GM12875 (cell line): ENCODE measurements around the gene NRM.

ENCODE experiments used
- H3K4me3 ChIP-seq: one replicate; pipeline ENCODE4 v1.5.1; 2011; ENCODE audit warnings: low read depth, low read length, control low read depth
- TF ChIP-seq, protein P1 (sequence below): IDR thresholded peaks from 2 replicates; pipeline ENCODE4 v1.5.1; 2011; ENCODE audit warnings: low read depth, mild to moderate bottlenecking, control low read depth, inconsistent platforms, low read length, moderate library complexity, borderline replicate concordance; ENCODE audit not compliant: insufficient read depth

NRM gene, protein sequence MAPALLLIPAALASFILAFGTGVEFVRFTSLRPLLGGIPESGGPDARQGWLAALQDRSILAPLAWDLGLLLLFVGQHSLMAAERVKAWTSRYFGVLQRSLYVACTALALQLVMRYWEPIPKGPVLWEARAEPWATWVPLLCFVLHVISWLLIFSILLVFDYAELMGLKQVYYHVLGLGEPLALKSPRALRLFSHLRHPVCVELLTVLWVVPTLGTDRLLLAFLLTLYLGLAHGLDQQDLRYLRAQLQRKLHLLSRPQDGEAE

DNA sequence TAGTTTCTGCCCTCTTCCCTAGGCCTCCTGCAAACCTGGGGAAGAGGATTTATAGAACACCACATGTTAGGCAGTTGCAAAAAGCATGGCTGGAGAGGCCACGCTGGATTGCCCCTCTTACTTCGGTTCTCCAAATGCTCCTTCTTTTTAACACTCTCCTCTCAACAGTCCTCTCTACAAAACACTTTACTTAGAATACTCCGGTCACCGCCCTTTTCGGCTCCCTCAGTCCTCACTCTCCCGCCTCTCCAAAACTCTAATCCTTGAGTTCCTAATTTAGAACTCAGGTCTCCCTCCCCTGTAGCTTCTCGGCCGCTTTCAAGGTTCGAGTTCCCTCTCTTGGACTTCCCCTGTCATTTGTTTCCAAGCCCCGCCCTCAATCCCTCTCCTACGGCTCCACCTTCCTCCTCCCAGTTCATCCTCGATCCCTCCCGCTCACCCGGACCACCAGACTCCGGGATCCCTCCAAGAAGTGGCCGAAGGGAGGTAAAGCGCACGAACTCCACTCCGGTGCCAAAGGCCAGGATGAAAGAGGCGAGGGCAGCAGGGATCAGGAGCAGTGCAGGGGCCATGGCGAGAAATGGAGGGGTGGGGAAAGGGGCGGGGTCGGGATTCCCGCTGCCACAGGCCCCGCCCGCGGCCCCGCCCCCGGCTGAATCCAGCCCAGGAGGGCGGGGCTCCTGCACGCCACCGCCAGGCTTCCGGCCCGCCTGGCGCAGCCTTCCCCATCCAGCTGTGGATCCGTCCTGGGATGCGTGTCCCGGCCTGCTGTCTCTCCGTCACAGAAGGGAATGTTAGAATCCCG lies at the start of gene NRM:
NRM (minus strand) TSS at position 582 of the 805 bp plus-strand sequence; CDS start at position 572, 10 bp downstream.
- peak within 1 kb of the TSS; percentile 76 for H3K4me3 ChIP-seq
- TF ChIP-seq, protein P1, sequence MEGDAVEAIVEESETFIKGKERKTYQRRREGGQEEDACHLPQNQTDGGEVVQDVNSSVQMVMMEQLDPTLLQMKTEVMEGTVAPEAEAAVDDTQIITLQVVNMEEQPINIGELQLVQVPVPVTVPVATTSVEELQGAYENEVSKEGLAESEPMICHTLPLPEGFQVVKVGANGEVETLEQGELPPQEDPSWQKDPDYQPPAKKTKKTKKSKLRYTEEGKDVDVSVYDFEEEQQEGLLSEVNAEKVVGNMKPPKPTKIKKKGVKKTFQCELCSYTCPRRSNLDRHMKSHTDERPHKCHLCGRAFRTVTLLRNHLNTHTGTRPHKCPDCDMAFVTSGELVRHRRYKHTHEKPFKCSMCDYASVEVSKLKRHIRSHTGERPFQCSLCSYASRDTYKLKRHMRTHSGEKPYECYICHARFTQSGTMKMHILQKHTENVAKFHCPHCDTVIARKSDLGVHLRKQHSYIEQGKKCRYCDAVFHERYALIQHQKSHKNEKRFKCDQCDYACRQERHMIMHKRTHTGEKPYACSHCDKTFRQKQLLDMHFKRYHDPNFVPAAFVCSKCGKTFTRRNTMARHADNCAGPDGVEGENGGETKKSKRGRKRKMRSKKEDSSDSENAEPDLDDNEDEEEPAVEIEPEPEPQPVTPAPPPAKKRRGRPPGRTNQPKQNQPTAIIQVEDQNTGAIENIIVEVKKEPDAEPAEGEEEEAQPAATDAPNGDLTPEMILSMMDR, result no peak

DNA sequence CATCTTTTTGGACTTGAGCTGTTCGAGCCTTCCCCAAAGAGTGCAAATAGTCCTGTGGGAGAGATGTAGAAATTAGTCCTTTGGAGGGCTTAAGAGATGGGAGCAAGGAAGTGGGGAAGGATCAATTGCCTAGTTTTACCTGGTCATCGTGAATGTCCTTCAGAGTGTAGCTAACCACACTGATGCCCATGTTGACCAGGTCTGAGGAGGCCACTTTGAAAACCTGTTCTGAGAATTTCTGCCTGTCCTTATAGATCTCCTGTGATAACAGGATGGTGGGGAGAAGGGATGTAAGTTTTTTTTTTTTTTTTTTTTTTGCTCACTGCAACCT lies 49.7 kb upstream of the NRM start:
- no peak overlapping the region for H3K4me3 ChIP-seq
- TF ChIP-seq, protein P1, result no peak

DNA sequence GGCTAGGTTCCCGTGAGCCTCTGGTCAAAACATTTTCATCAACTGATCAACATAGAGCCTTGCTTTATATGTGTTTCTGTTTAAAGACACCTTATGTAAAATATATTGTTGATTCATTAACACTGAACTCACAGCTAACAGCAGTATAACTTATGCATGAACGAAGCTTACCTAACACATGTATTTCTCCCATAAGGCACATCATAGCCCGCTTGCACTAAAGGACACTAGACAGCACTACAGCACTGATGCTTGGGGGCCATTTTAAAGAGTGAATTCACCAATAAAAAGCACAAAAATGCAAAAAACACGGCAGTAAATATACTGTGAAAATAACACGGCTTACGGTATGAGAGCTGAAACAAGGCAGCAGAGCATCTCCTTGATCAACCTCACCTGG lies 47.7 kb upstream of the NRM start:
- H3K4me3 ChIP-seq, result no peak overlapping the region
- TF ChIP-seq, protein P1, result no peak

DNA sequence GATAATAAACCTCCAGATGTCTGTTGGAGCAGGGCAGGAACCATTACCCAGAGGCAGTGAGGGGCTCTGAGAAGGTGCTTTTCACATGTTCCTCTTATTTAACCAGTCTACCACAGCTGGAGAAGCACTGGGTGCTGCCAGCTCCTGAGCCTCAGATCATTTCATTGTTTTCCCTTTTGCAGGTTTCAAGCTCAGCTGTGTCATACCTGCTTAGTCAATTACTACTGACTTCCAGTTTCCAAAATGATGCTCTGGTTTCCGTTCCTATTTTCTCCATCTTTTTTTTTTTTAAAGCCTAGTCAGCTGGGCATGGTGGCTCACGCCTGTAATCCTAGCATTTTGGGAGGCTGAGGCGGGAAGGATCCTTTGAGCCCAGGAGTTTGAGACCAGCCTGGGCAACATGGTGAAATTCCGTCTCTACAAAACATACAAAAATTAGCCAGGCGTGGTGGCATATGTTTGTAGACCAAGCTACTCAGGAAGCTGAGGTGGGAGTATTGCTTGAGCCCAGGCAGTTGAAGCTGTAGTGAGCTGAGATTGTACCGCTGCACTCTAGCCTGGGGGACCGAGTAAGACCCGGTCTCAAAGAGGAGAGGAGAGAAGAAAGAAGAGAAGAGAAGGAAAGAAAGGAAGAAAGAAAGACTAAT lies 45.0 kb upstream of the NRM start:
- TF ChIP-seq, protein P1, result no peak
- no peak overlapping the region for H3K4me3 ChIP-seq

DNA sequence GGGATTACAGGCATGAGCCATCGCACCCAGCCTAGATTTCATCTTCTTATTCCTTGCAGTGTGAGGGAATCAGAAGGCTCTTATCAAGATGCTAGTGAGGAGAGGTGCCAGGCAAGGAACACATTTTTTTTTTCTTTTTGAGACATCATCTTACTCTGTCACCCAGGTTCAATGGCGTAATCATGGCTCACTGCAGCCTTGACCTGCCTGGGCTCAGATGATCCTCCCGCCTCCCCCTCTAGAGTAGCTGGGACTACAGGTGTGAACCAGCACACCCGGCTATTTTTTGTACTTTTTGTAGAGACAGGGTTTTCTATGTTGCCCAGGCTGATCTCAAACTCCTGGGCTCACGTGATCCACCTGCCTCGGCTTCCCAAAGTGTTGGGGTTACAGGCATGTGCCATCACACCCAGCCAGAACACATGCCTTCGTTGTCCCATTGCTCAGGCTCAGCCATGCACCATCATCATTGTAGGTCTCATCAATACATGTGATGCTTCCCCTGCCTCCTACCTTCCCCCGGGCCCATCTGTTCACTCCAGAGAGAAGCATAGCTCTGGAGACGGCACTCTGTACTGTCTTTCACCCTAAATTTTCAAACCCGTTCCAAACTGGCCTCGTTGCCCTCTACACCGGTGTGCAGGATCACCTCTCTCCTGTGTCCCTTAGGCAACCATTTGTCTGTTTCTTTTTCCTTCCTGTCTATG lies 41.6 kb upstream of the NRM start:
- no peak overlapping the region for H3K4me3 ChIP-seq
- TF ChIP-seq, protein P1, result no peak

DNA sequence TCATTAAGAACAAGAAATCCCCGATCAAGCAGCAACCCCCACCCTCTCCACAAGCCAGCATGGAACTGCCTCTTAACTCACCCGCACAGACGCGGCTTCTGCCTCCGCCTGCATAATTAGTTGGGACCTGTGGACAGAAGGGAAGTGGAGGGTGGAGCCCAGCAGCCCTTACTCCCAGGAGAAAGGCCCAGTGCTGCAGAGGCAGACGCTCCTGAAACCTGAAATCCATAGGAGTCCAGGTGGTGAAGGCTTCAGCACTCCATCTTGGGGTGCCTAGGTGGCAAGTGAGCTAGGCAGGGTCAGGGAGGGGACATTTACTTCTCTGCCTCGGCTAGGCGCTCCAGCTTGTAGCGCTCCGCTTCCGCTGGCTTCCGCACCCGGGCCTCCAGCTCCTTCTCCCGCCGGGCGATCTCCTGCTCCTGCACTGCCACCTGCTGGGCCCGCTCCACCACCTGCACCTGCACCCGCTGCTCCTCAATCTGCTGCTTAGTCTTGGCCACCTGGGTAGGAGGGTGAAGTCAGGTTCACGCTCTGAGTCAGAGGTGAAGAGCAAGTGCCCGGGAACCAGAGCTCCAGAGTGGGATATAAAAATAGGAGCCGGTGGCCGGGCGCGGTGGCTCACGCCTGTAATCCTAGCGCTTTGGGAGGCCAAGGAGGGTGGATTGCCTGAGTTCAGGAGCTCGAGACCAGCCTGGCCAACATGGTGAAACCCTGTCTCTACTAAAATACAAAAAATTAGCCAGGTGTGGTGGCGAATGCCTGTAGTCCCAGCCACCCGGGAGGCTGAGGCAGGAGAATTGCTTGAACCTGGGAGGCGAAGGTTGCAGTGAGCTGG lies 40.0 kb upstream of the NRM start:
- no peak overlapping the region for H3K4me3 ChIP-seq
- TF ChIP-seq, protein P1, result peak; percentile 84
